GM12878 (cell line): ENCODE data around the gene EPDR1. TPM values are rescaled to one million over a fixed set of nuclear protein-coding genes. Genes with fewer than 3 reads are reported as not detected.

Experiments used
- ATAC-seq: fragments of 200-7000 bp; cut with Tn5 transposase; 3 replicates; pipeline ENCODE4 v1.9.1; 2020; ENCODE audit warnings: mild to moderate bottlenecking, moderate library complexity
- BruUV-seq: library from RNA; stranded (reverse); fragments of 400-500 nt; replicated peaks from 2 replicates; lab custom pipeline; 2021; lab: Mats Ljungman, UMichigan
- CTCF ChIA-PET: fragments of 300-600 bp; sonication (Branson Sonifier 250); formaldehyde crosslinking; extraction: SDS; loops from one replicate; lab custom pipeline; 2021; ENCODE audit warnings: inconsistent platforms; lab: Yijun Ruan, JAX
- POLR2A ChIA-PET: fragments of 350-600 bp; formaldehyde crosslinking; extraction: SDS; loops from one replicate; lab custom pipeline; 2021; ENCODE audit warnings: inconsistent platforms; lab: Charles Lee
- RAD21 ChIA-PET: fragments of 300-600 bp; sonication (Branson Sonifier 250); formaldehyde crosslinking; loops from one replicate; lab custom pipeline; 2023; ENCODE audit warnings: antibody characterized with exemption; ENCODE audit not compliant: unreplicated experiment; lab: Charles Lee
- SMC1A ChIA-PET: fragments of 300-600 bp; sonication (Branson Sonifier 250); formaldehyde crosslinking; loops from one replicate; lab custom pipeline; 2023; ENCODE audit not compliant: unreplicated experiment, uncharacterized antibody; lab: Charles Lee
- DNase-seq: peaks from one replicate; pipeline ENCODE4 v3.0.0-alpha.2; 2011; ENCODE audit warnings: low read depth, low spot score
- FAIRE-seq: peaks from 3 replicates; lab custom pipeline; 2011; peaks lifted over from hg19 to GRCh38; lab: Jason Lieb, UNC
- H2AFZ ChIP-seq: 2 replicates; pipeline ENCODE4 v1.6.0; 2011; ENCODE audit warnings: low read depth, low read length, control low read depth; ENCODE audit not compliant: control insufficient read depth
- H3K27ac ChIP-seq: 2 replicates; pipeline ENCODE4 v1.5.1; 2011; ENCODE audit warnings: control low read depth; ENCODE audit not compliant: control insufficient read depth, insufficient read depth
- H3K27me3 ChIP-seq, 2 experiments: replicated peaks in 1 of 2; 2 replicates each; pipeline versions ENCODE4 v1.6.0 to v1.6.1; 2011; ENCODE audit warnings: low read length in 1 of 2; ENCODE audit not compliant: control insufficient read depth in 2 of 2, insufficient read depth in 2 of 2
- H3K36me3 ChIP-seq, 2 experiments: 2 replicates each; pipeline ENCODE4 v1.5.1; 2011; ENCODE audit warnings: low read length in 1 of 2; ENCODE audit not compliant: control insufficient read depth in 2 of 2, insufficient read depth in 2 of 2
- H3K4me1 ChIP-seq: 2 replicates; pipeline ENCODE4 v1.6.1; 2011; ENCODE audit warnings: mild to moderate bottlenecking, low read length, moderate library complexity, mixed read lengths; ENCODE audit not compliant: control insufficient read depth, insufficient read depth
- H3K4me2 ChIP-seq: 2 replicates; pipeline ENCODE4 v1.6.0; 2011; ENCODE audit warnings: control low read depth; ENCODE audit not compliant: control insufficient read depth, insufficient read depth
- H3K4me3 ChIP-seq: fragments of 200-600 bp; sonication (generic); 2 replicates; pipeline ENCODE4 v1.5.1; 2016
- H3K79me2 ChIP-seq: 2 replicates; pipeline ENCODE4 v1.6.0; 2011; ENCODE audit warnings: low read length; ENCODE audit not compliant: control insufficient read depth, insufficient read depth
- H3K9ac ChIP-seq: 2 replicates; pipeline ENCODE4 v1.8.0; 2011; ENCODE audit warnings: low read length, control low read depth, mixed read lengths; ENCODE audit not compliant: control insufficient read depth, insufficient read depth
- H3K9me3 ChIP-seq: replicated peaks from 3 replicates; pipeline ENCODE4 v1.5.1; 2011; ENCODE audit warnings: mild to moderate bottlenecking, low read length; ENCODE audit not compliant: control insufficient read depth, insufficient read depth
- H4K20me1 ChIP-seq: 2 replicates; pipeline ENCODE4 v1.6.0; 2011; ENCODE audit not compliant: control insufficient read depth, insufficient read depth
- BHLHE40 ChIP-seq, 2 experiments: fragments of 450-650 bp in 1 of 2; IDR thresholded peaks; 2 replicates each; pipeline ENCODE4 v1.6.1; 2011 to 2017; ENCODE audit warnings: low read depth in 2 of 2, borderline replicate concordance in 1 of 2, improper control_type of control experiment in 1 of 2, low read length in 1 of 2, mild to moderate bottlenecking in 1 of 2
- CBX3 ChIP-seq: fragments of 200-600 bp; sonication (generic); IDR thresholded peaks from 2 replicates; pipeline ENCODE4 v1.6.1; 2016; ENCODE audit warnings: low read depth, borderline replicate concordance
- CEBPB ChIP-seq, 2 experiments: fragments of 150-350 bp in 1 of 2; IDR thresholded peaks; 2 replicates each; pipeline ENCODE4 v1.6.1; 2012 to 2014; ENCODE audit warnings: low read depth in 2 of 2, low read length in 2 of 2, borderline replicate concordance in 1 of 2, inconsistent platforms in 1 of 2
- KAT2A ChIP-seq: conservative IDR thresholded peaks from 2 replicates; pipeline ENCODE4 v1.6.1; 2011; ENCODE audit warnings: low read depth, low read length; ENCODE audit not compliant: control insufficient read depth
- NFIC ChIP-seq: IDR thresholded peaks from 2 replicates; pipeline ENCODE4 v1.6.1; 2012; ENCODE audit warnings: low read depth, mild to moderate bottlenecking, inconsistent platforms, low read length, moderate library complexity
- PBX3 ChIP-seq: IDR thresholded peaks from 2 replicates; pipeline ENCODE4 v1.6.1; 2011; ENCODE audit warnings: mild to moderate bottlenecking, low read depth, low read length, moderate library complexity; ENCODE audit not compliant: insufficient replicate concordance
- POU2F2 ChIP-seq: IDR thresholded peaks from 3 replicates; pipeline ENCODE4 v1.6.1; 2011; ENCODE audit warnings: low read depth, mild to moderate bottlenecking, low read length, borderline replicate concordance
- RAD21 ChIP-seq: IDR thresholded peaks from 2 replicates; pipeline ENCODE4 v1.6.1; 2011; ENCODE audit warnings: mild to moderate bottlenecking, low read depth, low read length, moderate library complexity; ENCODE audit not compliant: insufficient read depth
- RAD51 ChIP-seq: fragments of 450-650 bp; IDR thresholded peaks from 2 replicates; pipeline ENCODE4 v1.6.1; 2016; ENCODE audit warnings: moderate library complexity, mild to moderate bottlenecking, inconsistent platforms
- REST ChIP-seq: IDR thresholded peaks from 2 replicates; pipeline ENCODE4 v1.6.1; 2012; ENCODE audit warnings: mild to moderate bottlenecking, low read depth, low read length
- YY1 ChIP-seq: IDR thresholded peaks from 2 replicates; pipeline ENCODE4 v1.6.1; 2011; ENCODE audit warnings: low read depth, mild to moderate bottlenecking, low read length
- ZBTB11 ChIP-seq: fragments of 450-650 bp; formaldehyde crosslinking; IDR thresholded peaks from 2 replicates; pipeline ENCODE4 v1.5.0; 2022; ENCODE audit warnings: mild to moderate bottlenecking, missing genetic modification characterization
- WGBS: methylation state at CpG from one replicate; pipeline ENCODE4 v1.1.6; 2016; ENCODE audit warnings: low lambda C conversion rate; ENCODE audit not compliant: insufficient replicate concordance, insufficient coverage; ENCODE audit errors: missing lambda C conversion rate; 5-methylcytosine and 5-hydroxymethylcytosine counted together
- in situ Hi-C: fragments of 300-500 bp; cut with MboI; formaldehyde crosslinking; loops from 9 replicates; pipeline ENCODE4 v1.14.3; 2018; ENCODE audit warnings: mixed read lengths
- intact Hi-C: fragments of 100-400 bp; cut with micrococcal nuclease; formaldehyde crosslinking; loops from one replicate; pipeline ENCODE4 v1.14.2; 2022; ENCODE audit not compliant: unreplicated experiment
- polyA plus RNA-seq, 11 experiments: library from polyadenylated mRNA; depleted of rRNA in 4 of 11; unstranded in 6 of 11; stranded (reverse) in 5 of 11; fragments of >200 nt; fragmentation: Nextera tagmentation in 4 of 11; fragmentation: Illumina TruSeq in 1 of 11; extraction: Ambion mirVana in 4 of 11; extraction: Trizol in 1 of 11; gene quantifications; 1 replicate in 1 of 11; 2 replicates in 10 of 11; pipeline versions ENCODE4 v1.2.1 to v1.2.3, GENCODE V29; 2011 to 2016; ENCODE audit warnings: inconsistent platforms in 2 of 11, missing spikeins in 2 of 11, low read depth in 1 of 11
- total RNA-seq, 4 experiments: library from RNA; depleted of rRNA in 3 of 4; stranded (reverse); fragments of >200 nt in 3 of 4; fragmentation: Illumina TruSeq in 1 of 4; extraction: Trizol in 1 of 4; gene quantifications; 2 replicates each; pipeline versions ENCODE4 v1.2.1 to v1.2.3, GENCODE V29; 2013 to 2021
- TF ChIP-seq, protein P1 (sequence below): fragments of 150-350 bp; IDR thresholded peaks from 2 replicates; pipeline ENCODE4 v1.6.1; 2014; ENCODE audit warnings: mild to moderate bottlenecking, low read depth, low read length

Gene EPDR1
- total and polyA plus RNA-seq, 10 of the 15 experiments (the other 5 are each of a cell fraction or from before 2014, with no cell fraction given), result 1.2 to 18.8 (median 4.7) TPM

DNA sequence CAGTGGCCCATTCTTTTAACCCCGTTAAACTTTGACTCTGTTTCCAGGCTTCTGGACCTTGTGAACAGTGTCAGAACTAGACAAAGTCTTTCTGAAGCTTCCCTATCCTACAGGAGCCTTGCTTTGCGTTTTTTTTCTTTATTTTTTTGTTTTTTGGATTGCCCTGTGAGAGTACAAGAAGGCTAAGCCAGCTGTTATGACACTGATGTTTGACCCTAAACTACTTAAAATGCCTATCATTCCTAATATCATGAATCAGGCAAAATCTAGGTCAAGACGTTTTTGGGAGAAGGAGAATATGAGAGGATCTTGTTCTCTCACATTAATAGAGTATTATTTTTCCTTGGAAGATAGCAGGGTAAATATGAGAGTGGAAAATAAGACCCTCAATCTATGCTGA is 79.8 kb downstream of the EPDR1 start:
- FAIRE-seq, result no peak
- Histone ChIP-seq H2AFZ (no peak overlapping the region), H3K27me3 (no peaks in the 10 kb centered on the region; a peak in 1 of 4 replicates), H3K79me2 (no peaks in the 10 kb centered on the region), H3K4me1 (no peaks in the 10 kb centered on the region), H4K20me1 (no peaks in the 10 kb centered on the region), H3K9me3 (no peaks in the 10 kb centered on the region), H3K4me2 (no peak overlapping the region), H3K4me3 (no peak overlapping the region), H3K27ac (no peak overlapping the region), H3K9ac (no peak overlapping the region), H3K36me3 (no peaks in the 10 kb centered on the region)
- intact Hi-C loops (no loop called here), in situ Hi-C loops (no loop called here)
- RAD21 ChIA-PET, result interaction anchor here (1.0 kb wide), 1 partner anchor 83 kb away, joined by 3 read pairs; the partner anchor contains the start of gene SFRP4
- no peak for DNase-seq
- WGBS, result 30% methylated on average over 3 of the region's 3 CpGs
- CTCF ChIA-PET, result interaction anchor here (0.9 to 1.5 kb wide), 2 partner anchors 9 to 82 kb away, joined by 3 read pairs; no protein-coding TSS in a partner anchor
- POLR2A ChIA-PET, result no interaction called here
- no TSS peak for BruUV-seq
- no peak for ATAC-seq
- SMC1A ChIA-PET, result interaction anchor here (1.3 to 1.6 kb wide), 3 partner anchors 20 to 83 kb away, joined by 3 to 5 read pairs (median 4); partner anchors contain the start of gene SFRP4
- TF ChIP-seq CEBPB (IDR thresholded peaks at IDR 0.05; ENCODE audit: borderline replicate concordance in 1 of 2, low read depth in 2 of 2, low read length in 2 of 2) (no peak), POU2F2 (no peak), BHLHE40 (IDR thresholded peaks at IDR 0.05; ENCODE audit: borderline replicate concordance in 1 of 2, low read depth in 2 of 2, low read length in 1 of 2) (no peak), ZBTB11 (CRISPR knock-in tag) (no peak), RAD21 (no peak), NFIC (no peak), KAT2A (no peak), REST (no peak), RAD51 (no peak), CBX3 (no peak), YY1 (no peak), PBX3 (no peak)
- TF ChIP-seq, protein P1, sequence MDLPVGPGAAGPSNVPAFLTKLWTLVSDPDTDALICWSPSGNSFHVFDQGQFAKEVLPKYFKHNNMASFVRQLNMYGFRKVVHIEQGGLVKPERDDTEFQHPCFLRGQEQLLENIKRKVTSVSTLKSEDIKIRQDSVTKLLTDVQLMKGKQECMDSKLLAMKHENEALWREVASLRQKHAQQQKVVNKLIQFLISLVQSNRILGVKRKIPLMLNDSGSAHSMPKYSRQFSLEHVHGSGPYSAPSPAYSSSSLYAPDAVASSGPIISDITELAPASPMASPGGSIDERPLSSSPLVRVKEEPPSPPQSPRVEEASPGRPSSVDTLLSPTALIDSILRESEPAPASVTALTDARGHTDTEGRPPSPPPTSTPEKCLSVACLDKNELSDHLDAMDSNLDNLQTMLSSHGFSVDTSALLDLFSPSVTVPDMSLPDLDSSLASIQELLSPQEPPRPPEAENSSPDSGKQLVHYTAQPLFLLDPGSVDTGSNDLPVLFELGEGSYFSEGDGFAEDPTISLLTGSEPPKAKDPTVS, result no peak
